ENCODE data around the gene PARVA.
A peak's percentile ranks its signal among the peaks of the same experiment; 100 is the strongest.
"Not testable (repeated sequence)": the region's sequence is repeated elsewhere in the genome, so short reads cannot be mapped to it uniquely, and the experiment has no call there.

PARVA gene

GRCh38 chr11:12503886-12504285 is 126.5 kb downstream of the PARVA start:
- DNase-seq (ENCODE audit: low read depth): no peak

DNA sequence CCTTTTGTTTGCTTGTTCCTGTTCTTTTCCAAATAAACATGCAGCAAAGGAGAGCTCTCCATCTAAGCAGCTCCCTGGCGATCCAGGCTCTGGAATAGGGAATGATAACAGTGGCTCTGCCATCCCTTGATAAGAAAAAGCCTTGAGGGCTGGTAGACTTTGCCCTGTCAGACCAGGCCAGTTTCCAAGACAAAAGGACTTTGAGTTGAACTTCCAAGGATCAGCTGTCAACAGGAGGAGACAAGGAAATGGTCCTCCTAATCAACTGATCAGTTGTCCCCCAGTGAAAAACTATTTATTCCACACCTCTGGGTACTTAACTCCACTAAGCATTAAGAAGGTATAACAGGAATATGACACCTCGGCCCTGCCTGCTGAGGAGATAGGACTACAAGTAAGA is 127.8 kb downstream of the PARVA start:
- DNase-seq (ENCODE audit: low read depth): no peak

- DNase-seq (ENCODE audit: low read depth): peak; percentile 51
Observed at GRCh38 chr11:12506404-12506921, 129.1 kb downstream of the PARVA start.

GRCh38 chr11:12507391-12507790 is 130.0 kb downstream of the PARVA start:
- DNase-seq (ENCODE audit: low read depth): no peak

- peak; percentile 76 for DNase-seq (ENCODE audit: low read depth)
Observed at GRCh38 chr11:12508151-12508751, 130.9 kb downstream of the PARVA start.

GRCh38 chr11:12509371-12509770 is 132.0 kb downstream of the PARVA start:
- DNase-seq (ENCODE audit: low read depth): no peak

- DNase-seq (ENCODE audit: low read depth): no peak
Observed at GRCh38 chr11:12512132-12512531, 134.8 kb downstream of the PARVA start.

GRCh38 chr11:12512826-12513395 is 135.5 kb downstream of the PARVA start:
- no peak for DNase-seq (ENCODE audit: low read depth)

GRCh38 chr11:12516387-12517105 is 139.2 kb downstream of the PARVA start:
- no peak for DNase-seq (ENCODE audit: low read depth)

DNA sequence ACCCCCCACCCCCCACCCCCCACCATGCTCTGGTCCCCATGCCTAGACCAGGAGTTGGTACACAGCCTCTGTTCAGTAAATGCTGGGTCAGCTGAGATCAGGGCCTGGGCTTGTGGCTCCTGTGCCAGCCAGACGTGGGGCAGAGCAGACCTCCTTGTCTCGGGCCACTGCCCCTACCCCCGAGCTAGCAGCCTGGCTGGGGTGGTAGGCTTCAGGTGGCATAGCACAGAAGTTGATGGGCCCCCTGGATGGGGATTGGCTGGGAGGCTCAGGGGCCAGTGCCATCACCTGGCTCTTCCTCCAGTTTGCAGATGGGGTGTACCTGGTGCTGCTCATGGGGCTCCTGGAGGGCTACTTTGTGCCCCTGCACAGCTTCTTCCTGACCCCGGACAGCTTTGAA is 139.9 kb downstream of the PARVA start:
- no peak for DNase-seq (ENCODE audit: low read depth)

DNA sequence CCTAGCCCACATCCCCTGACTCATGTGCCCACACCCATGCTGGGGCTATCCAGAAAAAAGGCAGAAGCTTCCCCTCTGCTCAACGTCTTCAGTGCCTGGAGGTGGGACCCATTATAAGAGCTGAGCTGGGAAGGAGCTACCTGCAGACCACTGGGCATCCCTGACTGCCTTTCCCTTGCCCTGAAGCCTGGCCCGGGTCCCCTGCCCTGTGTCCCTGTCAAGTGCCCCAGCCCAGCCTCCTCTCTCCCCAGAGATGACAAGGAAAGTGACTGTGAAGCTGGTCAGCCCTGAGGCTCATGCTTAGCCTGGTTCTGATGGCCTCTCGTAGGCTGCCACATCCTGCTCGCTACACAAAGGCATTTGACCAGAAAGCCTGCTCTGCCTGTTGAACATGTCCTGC is 140.4 kb downstream of the PARVA start:
- DNase-seq (ENCODE audit: low read depth): no peak

DNA sequence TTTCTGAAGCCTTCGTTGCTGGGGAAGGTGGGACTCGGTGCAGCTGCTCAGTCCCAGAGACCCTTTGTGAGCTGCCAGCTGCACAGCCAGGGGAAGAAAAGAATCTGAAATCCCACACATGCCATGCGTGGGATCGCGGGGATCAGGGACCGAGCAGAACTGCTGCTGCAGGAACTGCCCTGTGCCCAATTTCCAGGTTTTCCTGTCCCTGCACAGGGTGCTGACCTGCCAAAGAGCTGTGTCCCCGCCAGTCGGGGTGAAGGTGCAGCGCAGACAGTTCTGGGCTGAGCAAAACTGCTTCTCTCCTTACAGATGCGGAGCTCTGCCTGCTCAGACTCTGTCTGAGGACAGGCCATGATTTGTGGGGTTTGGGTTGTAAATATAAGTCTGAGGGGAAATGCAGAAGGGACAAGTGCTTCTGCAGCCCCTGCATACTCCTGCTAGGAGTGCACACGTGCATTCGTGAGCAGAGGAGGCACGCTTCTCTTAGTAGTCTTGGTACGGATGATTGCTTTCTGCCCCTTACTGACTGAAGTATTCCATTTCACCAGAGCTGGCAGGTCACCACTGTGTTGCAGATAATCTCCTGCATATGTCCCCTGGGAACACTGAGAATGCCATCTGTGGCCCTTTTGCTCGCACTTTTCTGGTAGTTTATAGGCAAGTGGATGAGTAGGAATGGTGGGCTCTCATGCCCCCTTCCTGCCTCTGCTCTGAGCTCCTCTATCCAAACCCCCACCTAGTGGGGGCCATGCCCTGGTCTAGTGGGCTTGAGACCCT is 141.4 kb downstream of the PARVA start:
- no peak for DNase-seq (ENCODE audit: low read depth)

- DNase-seq (ENCODE audit: low read depth): no peak
Observed at GRCh38 chr11:12520054-12520453, 142.7 kb downstream of the PARVA start.

- DNase-seq (ENCODE audit: low read depth): not testable (repeated sequence)
Observed at GRCh38 chr11:12520576-12520975, 143.2 kb downstream of the PARVA start.

DNA sequence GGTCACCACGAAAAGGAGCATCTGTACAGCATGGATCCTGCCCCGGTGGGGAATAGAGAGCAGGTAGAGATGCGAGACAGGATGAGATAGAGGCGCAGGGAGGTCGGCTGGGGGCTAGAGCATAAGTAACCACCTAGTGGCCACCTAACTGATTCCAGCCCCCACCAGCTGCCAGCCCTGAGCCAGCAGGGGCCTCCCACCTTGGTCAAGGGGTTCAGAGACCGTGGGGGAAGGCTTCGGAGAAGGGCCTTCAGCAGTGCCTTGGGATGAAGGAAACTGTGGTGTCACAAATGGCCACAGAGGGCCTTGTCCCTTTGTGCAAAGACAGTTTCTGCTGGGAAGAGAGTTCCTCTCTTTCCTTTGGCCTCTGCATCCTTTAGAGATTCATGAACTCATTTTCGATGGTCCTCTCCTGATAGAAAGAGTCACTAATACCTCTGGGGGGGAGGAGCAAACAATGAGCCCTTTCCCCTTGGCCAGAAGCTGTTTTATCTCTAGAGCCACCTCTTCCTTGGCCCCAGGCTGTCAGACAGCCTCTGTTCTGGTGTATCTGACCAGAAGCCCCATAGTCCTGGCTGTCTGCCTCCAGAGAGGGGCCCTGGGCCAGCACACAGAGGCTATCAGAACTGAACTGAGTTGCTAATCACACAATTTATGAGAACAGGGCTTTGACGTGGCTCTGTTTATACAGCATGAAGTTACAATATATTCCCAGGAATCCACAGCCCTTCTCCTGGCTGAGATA is 146.0 kb downstream of the PARVA start:
- peak; percentile 41 for DNase-seq (ENCODE audit: low read depth)

DNA sequence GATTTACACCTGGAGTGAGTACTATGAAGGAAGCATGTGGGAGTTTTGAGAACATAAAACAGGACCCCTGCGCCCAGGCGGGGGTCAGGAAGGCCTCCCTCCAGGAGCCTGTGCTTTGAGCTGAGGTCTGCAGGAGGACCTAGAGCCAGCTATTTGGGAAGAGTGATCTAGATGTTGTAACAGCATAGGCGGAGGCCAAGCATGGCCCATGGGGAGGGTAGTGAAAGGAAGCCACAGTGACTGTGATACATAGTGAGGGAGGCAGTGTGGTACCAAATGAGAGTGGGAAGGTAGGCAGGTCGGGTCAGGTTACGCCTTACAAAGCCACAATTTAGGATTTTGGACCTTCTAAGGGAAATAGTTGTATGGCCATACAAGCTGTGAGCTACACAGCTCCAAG is 147.5 kb downstream of the PARVA start:
- no peak for DNase-seq (ENCODE audit: low read depth)

GRCh38 chr11:12525466-12526055 is 148.2 kb downstream of the PARVA start:
- no peak for DNase-seq (ENCODE audit: low read depth)

DNA sequence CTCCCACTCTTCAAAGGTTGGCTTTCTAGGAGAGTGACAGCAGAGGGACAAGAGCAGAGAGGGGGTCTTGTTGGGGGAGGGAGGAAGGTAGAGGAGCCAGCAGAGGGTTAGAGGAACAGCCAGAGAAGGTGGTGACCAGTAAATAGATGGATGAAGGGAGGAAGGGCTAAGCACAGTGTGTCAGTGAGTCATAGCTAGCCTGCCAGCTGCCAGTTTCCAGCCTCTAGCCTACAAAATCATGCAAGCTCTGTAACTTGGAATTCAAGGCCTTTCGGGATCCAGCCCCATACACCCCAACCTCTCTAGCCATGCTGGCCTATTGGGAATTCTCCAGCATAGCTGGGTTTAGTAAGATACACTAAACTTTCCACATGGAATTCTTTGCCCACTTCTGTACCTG is 149.4 kb downstream of the PARVA start:
- peak; percentile 79 for DNase-seq (ENCODE audit: low read depth)

DNA sequence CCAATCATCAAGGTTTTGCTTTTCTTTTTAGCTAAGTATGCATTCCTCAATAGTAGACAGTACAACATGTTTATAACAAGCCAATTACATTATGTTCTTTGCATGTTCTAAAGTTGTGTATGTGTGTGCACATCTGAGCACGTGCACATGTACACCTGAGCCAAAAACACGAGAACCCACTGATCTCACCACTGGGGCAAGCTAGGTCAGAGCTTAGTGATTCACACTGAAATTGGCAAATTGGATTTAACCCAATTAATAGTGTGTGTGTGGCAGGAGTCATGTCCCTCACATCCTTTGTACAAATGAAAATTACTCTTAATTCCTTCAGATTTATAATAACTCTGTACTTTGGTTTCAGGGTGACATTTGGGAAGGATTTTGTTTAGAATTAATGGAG is 151.1 kb downstream of the PARVA start:
- no peak for DNase-seq (ENCODE audit: low read depth)

DNA sequence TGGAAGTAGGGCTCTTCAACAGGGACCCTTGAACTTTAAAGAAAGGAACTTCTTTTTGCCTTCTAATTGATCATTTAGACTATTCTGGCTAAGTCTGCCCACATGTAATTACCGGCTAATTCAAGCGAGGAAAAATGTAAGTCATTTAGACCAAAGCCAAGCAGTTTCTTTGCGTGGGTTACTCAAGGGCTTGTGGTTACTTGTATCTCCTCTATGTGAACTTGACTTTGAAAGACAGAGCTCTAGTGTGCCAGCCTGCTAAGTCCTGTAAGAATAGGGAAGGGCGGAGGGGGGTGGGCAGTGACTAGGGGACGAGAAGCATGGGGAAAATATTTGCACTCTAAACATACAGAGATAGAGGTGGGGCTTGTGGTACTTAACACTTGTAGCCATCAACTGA is 151.7 kb downstream of the PARVA start:
- peak; percentile 85 for DNase-seq (ENCODE audit: low read depth)

- DNase-seq (ENCODE audit: low read depth): peak; percentile 66
Observed at GRCh38 chr11:12529793-12530192, 152.4 kb downstream of the PARVA start.
